Measurements from ENCODE around the gene SORCS2.

DNA sequence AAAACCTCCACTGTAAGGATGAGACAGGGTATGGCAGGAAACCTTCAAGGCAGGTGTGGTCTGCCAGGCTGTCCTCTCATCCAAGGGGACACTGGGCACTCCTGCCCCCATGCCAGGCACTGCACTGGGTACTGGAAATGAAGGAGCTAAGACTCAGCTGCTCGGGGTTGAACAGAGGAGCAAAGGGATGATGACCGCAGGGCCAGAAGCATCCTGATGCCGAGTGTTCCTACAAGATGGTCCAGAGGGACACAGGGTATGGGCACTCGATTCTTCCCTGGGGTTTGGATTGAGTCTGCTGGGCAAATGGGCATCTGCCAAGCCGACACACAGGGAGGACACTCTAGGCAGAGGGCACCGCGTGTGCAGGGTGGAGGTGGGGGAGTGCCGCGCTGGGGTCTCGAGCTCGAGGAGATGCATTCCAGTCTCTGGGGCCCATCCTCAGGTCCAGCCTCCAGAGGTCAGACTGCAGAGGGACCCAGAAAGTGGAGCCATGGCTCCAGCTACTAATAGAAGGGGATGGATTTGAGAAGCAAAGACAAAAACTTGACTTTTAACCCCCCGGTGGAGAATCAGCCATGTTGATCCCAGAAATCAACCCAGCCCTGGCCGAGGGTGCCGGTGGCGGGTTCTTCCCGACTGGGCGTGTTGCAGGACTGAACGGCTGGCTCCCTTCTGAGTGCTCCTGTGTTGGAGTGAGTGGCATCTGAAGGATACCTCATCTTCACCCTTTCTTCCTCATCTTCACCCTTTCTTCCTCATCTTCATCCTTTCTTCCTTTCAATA, 500.3 kb downstream of the SORCS2 start:
- TF ChIP-seq ELF4 (IDR thresholded peaks at IDR 0.05), result no peak
- TF ChIP-seq FOXM1 (IDR thresholded peaks at IDR 0.05; ENCODE audit: borderline replicate concordance), result no peak
- TF ChIP-seq FOXA1 (IDR thresholded peaks at IDR 0.05), result no peak
- TF ChIP-seq, protein P1, sequence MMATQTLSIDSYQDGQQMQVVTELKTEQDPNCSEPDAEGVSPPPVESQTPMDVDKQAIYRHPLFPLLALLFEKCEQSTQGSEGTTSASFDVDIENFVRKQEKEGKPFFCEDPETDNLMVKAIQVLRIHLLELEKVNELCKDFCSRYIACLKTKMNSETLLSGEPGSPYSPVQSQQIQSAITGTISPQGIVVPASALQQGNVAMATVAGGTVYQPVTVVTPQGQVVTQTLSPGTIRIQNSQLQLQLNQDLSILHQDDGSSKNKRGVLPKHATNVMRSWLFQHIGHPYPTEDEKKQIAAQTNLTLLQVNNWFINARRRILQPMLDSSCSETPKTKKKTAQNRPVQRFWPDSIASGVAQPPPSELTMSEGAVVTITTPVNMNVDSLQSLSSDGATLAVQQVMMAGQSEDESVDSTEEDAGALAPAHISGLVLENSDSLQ (IDR thresholded peaks at IDR 0.05), result no peak
- TF ChIP-seq BHLHE40 (IDR thresholded peaks at IDR 0.05; ENCODE audit: borderline replicate concordance), result no peak
- TF ChIP-seq ARNT (IDR thresholded peaks at IDR 0.05), result no peak
- TF ChIP-seq HDGF (IDR thresholded peaks at IDR 0.05; ENCODE audit: borderline replicate concordance), result no peak
- TF ChIP-seq FOXK2 (IDR thresholded peaks at IDR 0.05), result no peak
- TF ChIP-seq SUZ12 (IDR thresholded peaks at IDR 0.05), result no peak
